ENCODE results near the gene CADPS2. TPM values are rescaled to one million over a fixed set of nuclear protein-coding genes. Genes with fewer than 3 reads are reported as not detected.

CADPS2 gene
- total and polyA plus RNA-seq, 2 donors (not counting 3 experiments of a cell fraction or from before 2014, with no cell fraction given) = 9.5 to 22.6 TPM

GRCh38 chr7:122827763-122828162 lies 58.5 kb downstream of the CADPS2 start:
- no peak overlapping the region for H3K9ac ChIP-seq (replicated peaks; ENCODE audit: extremely low read depth, insufficient read depth, low read length)
- intact Hi-C loops (cut with micrococcal nuclease) (no loop called here), dilution Hi-C loops (cut with MboI; ENCODE audit: extremely low pct_ligation_motif_present, low sequenced_read_pairs) (no loop called here)
- no peaks in the 10 kb centered on the region for H3K4me1 ChIP-seq (ENCODE audit: control insufficient read depth, extremely low read depth, insufficient read depth, low read length)
- DNase-seq (ENCODE audit: low read depth, low spot score) (no peak), FAIRE-seq (no peak)
- H3K36me3 ChIP-seq (ENCODE audit: control insufficient read depth in 2 of 2, extremely low read depth in 1 of 2, insufficient read depth in 2 of 2, low read length in 2 of 2) = no peaks in the 10 kb centered on the region
- no peaks in the 10 kb centered on the region for H3K9me1 ChIP-seq (replicated peaks; ENCODE audit: control insufficient read depth, extremely low read depth, insufficient read depth, low read length)
- ChIA-PET POLR2A (no interaction called here), CTCF (interaction anchor here (1.2 kb wide), 2 partner anchors 17 kb away, joined by 4 read pairs; no protein-coding TSS in a partner anchor)
- BruUV-seq (replicated peaks) = no TSS peak
- no peak overlapping the region for H2AFZ ChIP-seq (ENCODE audit: low read depth, low read length)
- no peaks in the 10 kb centered on the region for H3K27me3 ChIP-seq (ENCODE audit: control insufficient read depth in 2 of 2, insufficient read depth in 2 of 2, low read length in 2 of 2)
- H3K9me3 ChIP-seq (replicated peaks; ENCODE audit: control insufficient read depth, insufficient read depth, low read length) = no peaks in the 10 kb centered on the region
- no peak for TF ChIP-seq CTCF (IDR thresholded peaks at IDR 0.05; ENCODE audit: extremely low read depth in 1 of 2, insufficient read depth in 1 of 2, low read depth in 1 of 2, low read length in 2 of 2)
- TF ChIP-seq JUN (IDR thresholded peaks at IDR 0.05; ENCODE audit: borderline replicate concordance, insufficient read depth, insufficient read length, low read depth) = no peak
- TF ChIP-seq POLR2AphosphoS5 (IDR thresholded peaks at IDR 0.05; ENCODE audit: insufficient read depth, low read depth, low read length) = no peak
- H3K4me2 ChIP-seq (ENCODE audit: insufficient read depth, low read length) = no peak overlapping the region
- H3K27ac ChIP-seq (ENCODE audit: insufficient read depth, low read depth, low read length) = no peak overlapping the region
- no peaks in the 10 kb centered on the region for H4K20me1 ChIP-seq (replicated peaks; ENCODE audit: control insufficient read depth, extremely low read depth, insufficient read depth, low read length)
- no peaks in the 10 kb centered on the region for H3K79me2 ChIP-seq (ENCODE audit: control insufficient read depth, insufficient read depth, low read length)
- no peak overlapping the region for H3K4me3 ChIP-seq (replicated peaks in 1 of 3; ENCODE audit: insufficient read depth in 1 of 3, low read depth in 1 of 3, low read length in 3 of 3)

GRCh38 chr7:122813845-122814244 lies 72.4 kb downstream of the CADPS2 start:
- intact Hi-C loops (cut with micrococcal nuclease) (no loop called here), dilution Hi-C loops (cut with MboI; ENCODE audit: extremely low pct_ligation_motif_present, low sequenced_read_pairs) (no loop called here)
- Histone ChIP-seq H3K4me3 (replicated peaks in 1 of 3; ENCODE audit: insufficient read depth in 1 of 3, low read depth in 1 of 3, low read length in 3 of 3) (no peak overlapping the region), H3K4me1 (ENCODE audit: control insufficient read depth, extremely low read depth, insufficient read depth, low read length) (no peaks in the 10 kb centered on the region), H4K20me1 (replicated peaks; ENCODE audit: control insufficient read depth, extremely low read depth, insufficient read depth, low read length) (no peaks in the 10 kb centered on the region), H3K36me3 (ENCODE audit: control insufficient read depth in 2 of 2, extremely low read depth in 1 of 2, insufficient read depth in 2 of 2, low read length in 2 of 2) (no peaks in the 10 kb centered on the region), H2AFZ (ENCODE audit: low read depth, low read length) (no peak overlapping the region), H3K27ac (ENCODE audit: insufficient read depth, low read depth, low read length) (no peak overlapping the region), H3K79me2 (ENCODE audit: control insufficient read depth, insufficient read depth, low read length) (no peaks in the 10 kb centered on the region), H3K9me1 (replicated peaks; ENCODE audit: control insufficient read depth, extremely low read depth, insufficient read depth, low read length) (no peaks in the 10 kb centered on the region), H3K9ac (replicated peaks; ENCODE audit: extremely low read depth, insufficient read depth, low read length) (no peak overlapping the region), H3K9me3 (replicated peaks; ENCODE audit: control insufficient read depth, insufficient read depth, low read length) (no peaks in the 10 kb centered on the region), H3K4me2 (ENCODE audit: insufficient read depth, low read length) (no peak overlapping the region), H3K27me3 (ENCODE audit: control insufficient read depth in 2 of 2, insufficient read depth in 2 of 2, low read length in 2 of 2) (no peaks in the 10 kb centered on the region)
- FAIRE-seq (no peak), DNase-seq (ENCODE audit: low read depth, low spot score) (no peak)
- POLR2A ChIA-PET = no interaction called here
- CTCF ChIA-PET = no interaction called here
- no TSS peak for BruUV-seq (replicated peaks)
- TF ChIP-seq FOS (IDR thresholded peaks at IDR 0.05; ENCODE audit: borderline replicate concordance, insufficient read depth, low read length) = no peak
- no peak for TF ChIP-seq GATA2 (IDR thresholded peaks at IDR 0.05; ENCODE audit: insufficient read depth, insufficient read length, low read depth, low read length)
- no peak for TF ChIP-seq POLR2A (IDR thresholded peaks at IDR 0.05; ENCODE audit: low read depth, low read length)
- TF ChIP-seq JUN (IDR thresholded peaks at IDR 0.05; ENCODE audit: borderline replicate concordance, insufficient read depth, insufficient read length, low read depth) = no peak
- no peak for TF ChIP-seq POLR2AphosphoS5 (IDR thresholded peaks at IDR 0.05; ENCODE audit: insufficient read depth, low read depth, low read length)
- no peak for TF ChIP-seq EZH2 (IDR thresholded peaks at IDR 0.05; ENCODE audit: borderline replicate concordance, low read depth, low read length, severe bottlenecking)
- no peak for TF ChIP-seq MAX (IDR thresholded peaks at IDR 0.05; ENCODE audit: insufficient read depth, insufficient read length)
- TF ChIP-seq CTCF (IDR thresholded peaks at IDR 0.05; ENCODE audit: extremely low read depth in 1 of 2, insufficient read depth in 1 of 2, low read depth in 1 of 2, low read length in 2 of 2) = no peak
- no peak for TF ChIP-seq MYC (IDR thresholded peaks at IDR 0.05; ENCODE audit: low read depth, low read length)
